ENCODE results near the gene CRB3. TPM values are rescaled to one million over a fixed set of nuclear protein-coding genes. Genes with fewer than 3 reads are reported as not detected.

Gene CRB3
- total and polyA plus RNA-seq, 2 of the 13 experiments (the other 11 are each of a cell fraction or from before 2014, with no cell fraction given), result 10.6 to 25.6 TPM

DNA sequence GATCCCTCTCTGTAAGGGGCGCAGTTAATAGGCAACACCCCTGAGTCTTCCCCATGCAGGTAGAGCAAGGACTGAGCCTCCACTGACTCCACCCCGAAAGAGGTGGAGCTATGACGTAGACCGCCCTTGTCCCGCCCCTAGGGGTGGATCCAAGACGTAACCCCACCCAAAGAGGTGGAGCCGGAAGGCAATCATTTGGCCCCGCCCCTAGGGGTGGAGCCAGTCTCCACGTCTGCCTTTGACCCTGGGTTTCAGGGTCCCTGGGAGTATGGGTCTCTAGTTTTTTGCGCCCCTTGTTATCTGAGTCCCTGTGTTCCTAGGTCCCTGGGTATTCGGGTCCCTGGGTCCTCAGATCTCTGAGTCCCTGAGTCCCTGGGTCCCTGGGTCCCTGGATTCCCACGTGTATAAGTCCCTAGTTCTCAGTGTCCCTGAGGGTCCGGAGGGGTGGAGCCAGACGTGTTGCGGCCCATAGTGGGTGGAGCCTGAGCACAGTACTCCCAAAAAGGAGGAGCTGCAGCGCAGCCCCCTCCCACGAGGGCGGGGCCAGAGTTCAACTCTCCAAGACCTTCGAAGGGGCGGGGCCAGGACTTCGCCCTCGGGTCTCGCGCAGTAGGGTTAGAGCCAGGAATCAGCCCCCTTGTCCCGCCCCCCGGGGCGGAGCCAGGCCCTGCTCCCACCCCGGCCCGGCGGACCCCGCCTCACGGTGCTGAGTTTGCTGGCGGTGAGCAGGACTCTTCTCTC, 12.3 kb downstream of the CRB3 start (continued):
- TF ChIP-seq, protein P1, sequence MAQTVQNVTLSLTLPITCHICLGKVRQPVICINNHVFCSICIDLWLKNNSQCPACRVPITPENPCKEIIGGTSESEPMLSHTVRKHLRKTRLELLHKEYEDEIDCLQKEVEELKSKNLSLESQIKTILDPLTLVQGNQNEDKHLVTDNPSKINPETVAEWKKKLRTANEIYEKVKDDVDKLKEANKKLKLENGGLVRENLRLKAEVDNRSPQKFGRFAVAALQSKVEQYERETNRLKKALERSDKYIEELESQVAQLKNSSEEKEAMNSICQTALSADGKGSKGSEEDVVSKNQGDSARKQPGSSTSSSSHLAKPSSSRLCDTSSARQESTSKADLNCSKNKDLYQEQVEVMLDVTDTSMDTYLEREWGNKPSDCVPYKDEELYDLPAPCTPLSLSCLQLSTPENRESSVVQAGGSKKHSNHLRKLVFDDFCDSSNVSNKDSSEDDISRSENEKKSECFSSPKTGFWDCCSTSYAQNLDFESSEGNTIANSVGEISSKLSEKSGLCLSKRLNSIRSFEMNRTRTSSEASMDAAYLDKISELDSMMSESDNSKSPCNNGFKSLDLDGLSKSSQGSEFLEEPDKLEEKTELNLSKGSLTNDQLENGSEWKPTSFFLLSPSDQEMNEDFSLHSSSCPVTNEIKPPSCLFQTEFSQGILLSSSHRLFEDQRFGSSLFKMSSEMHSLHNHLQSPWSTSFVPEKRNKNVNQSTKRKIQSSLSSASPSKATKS (CRISPR knock-in tag; IDR thresholded peaks at IDR 0.05), result no peak
- TF ChIP-seq HNF4A (CRISPR knock-in tag; IDR thresholded peaks at IDR 0.05) (no peak; the same call in 1 of the 2 replicates), PAWR (CRISPR knock-in tag; IDR thresholded peaks at IDR 0.05; ENCODE audit: borderline replicate concordance) (no peak), ZNF768 (CRISPR knock-in tag; IDR thresholded peaks at IDR 0.05) (no peak), ZNF878 (CRISPR knock-in tag; IDR thresholded peaks at IDR 0.05) (no peak), NR2F2 (IDR thresholded peaks at IDR 0.05; ENCODE audit: borderline replicate concordance, low read depth) (no peak), ZNF550 (CRISPR knock-in tag; IDR thresholded peaks at IDR 0.05; ENCODE audit: borderline replicate concordance) (no peak), MED8 (CRISPR knock-in tag; IDR thresholded peaks at IDR 0.05; ENCODE audit: insufficient replicate concordance) (no peak), ZNF75D (CRISPR knock-in tag; IDR thresholded peaks at IDR 0.05; ENCODE audit: borderline replicate concordance) (no peak), IKZF1 (IDR thresholded peaks at IDR 0.05) (no peak), ZNF615 (CRISPR knock-in tag; IDR thresholded peaks at IDR 0.05; ENCODE audit: borderline replicate concordance) (no peak), ZNF562 (CRISPR knock-in tag; IDR thresholded peaks at IDR 0.05; ENCODE audit: borderline replicate concordance) (no peak), ZSCAN12 (CRISPR knock-in tag; IDR thresholded peaks at IDR 0.05) (no peak), ZNF138 (CRISPR knock-in tag; IDR thresholded peaks at IDR 0.05; ENCODE audit: low read depth) (no peak), ZNF460 (CRISPR knock-in tag; IDR thresholded peaks at IDR 0.05; ENCODE audit: borderline replicate concordance) (no peak), GABPA (IDR thresholded peaks at IDR 0.05; ENCODE audit: low read depth, low read length) (no peak), GABPA (CRISPR knock-in tag; IDR thresholded peaks at IDR 0.05; ENCODE audit: low read depth) (peak; percentile 10; the same call in 1 of the 2 replicates)
- TF ChIP-seq, protein P2, sequence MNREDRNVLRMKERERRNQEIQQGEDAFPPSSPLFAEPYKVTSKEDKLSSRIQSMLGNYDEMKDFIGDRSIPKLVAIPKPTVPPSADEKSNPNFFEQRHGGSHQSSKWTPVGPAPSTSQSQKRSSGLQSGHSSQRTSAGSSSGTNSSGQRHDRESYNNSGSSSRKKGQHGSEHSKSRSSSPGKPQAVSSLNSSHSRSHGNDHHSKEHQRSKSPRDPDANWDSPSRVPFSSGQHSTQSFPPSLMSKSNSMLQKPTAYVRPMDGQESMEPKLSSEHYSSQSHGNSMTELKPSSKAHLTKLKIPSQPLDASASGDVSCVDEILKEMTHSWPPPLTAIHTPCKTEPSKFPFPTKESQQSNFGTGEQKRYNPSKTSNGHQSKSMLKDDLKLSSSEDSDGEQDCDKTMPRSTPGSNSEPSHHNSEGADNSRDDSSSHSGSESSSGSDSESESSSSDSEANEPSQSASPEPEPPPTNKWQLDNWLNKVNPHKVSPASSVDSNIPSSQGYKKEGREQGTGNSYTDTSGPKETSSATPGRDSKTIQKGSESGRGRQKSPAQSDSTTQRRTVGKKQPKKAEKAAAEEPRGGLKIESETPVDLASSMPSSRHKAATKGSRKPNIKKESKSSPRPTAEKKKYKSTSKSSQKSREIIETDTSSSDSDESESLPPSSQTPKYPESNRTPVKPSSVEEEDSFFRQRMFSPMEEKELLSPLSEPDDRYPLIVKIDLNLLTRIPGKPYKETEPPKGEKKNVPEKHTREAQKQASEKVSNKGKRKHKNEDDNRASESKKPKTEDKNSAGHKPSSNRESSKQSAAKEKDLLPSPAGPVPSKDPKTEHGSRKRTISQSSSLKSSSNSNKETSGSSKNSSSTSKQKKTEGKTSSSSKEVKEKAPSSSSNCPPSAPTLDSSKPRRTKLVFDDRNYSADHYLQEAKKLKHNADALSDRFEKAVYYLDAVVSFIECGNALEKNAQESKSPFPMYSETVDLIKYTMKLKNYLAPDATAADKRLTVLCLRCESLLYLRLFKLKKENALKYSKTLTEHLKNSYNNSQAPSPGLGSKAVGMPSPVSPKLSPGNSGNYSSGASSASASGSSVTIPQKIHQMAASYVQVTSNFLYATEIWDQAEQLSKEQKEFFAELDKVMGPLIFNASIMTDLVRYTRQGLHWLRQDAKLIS (CRISPR knock-in tag; IDR thresholded peaks at IDR 0.05), result no peak
- TF ChIP-seq, protein P3, sequence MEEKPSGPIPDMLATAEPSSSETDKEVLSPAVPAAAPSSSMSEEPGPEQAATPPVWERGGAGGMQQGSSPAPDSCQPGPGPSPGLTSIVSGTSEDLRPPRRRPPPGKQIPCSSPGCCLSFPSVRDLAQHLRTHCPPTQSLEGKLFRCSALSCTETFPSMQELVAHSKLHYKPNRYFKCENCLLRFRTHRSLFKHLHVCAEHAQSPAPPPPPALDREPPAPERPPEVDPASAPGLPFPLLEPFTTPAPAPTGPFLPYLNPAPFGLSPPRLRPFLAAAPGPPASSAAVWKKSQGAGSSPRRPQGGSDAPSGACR (CRISPR knock-in tag; IDR thresholded peaks at IDR 0.05), result no peak
- TF ChIP-seq, protein P4, sequence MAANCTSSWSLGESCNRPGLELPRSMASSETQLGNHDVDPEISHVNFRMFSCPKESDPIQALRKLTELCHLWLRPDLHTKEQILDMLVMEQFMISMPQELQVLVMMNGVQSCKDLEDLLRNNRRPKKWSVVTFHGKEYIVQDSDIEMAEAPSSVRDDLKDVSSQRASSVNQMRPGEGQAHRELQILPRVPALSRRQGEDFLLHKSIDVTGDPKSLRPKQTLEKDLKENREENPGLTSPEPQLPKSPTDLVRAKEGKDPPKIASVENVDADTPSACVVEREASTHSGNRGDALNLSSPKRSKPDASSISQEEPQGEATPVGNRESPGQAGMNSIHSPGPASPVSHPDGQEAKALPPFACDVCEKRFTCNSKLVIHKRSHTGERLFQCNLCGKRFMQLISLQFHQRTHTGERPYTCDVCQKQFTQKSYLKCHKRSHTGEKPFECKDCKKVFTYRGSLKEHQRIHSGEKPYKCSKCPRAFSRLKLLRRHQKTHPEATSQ (CRISPR knock-in tag; IDR thresholded peaks at IDR 0.05; ENCODE audit: borderline replicate concordance), result no peak
- TF ChIP-seq, protein P5, sequence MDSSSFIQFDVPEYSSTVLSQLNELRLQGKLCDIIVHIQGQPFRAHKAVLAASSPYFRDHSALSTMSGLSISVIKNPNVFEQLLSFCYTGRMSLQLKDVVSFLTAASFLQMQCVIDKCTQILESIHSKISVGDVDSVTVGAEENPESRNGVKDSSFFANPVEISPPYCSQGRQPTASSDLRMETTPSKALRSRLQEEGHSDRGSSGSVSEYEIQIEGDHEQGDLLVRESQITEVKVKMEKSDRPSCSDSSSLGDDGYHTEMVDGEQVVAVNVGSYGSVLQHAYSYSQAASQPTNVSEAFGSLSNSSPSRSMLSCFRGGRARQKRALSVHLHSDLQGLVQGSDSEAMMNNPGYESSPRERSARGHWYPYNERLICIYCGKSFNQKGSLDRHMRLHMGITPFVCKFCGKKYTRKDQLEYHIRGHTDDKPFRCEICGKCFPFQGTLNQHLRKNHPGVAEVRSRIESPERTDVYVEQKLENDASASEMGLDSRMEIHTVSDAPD (CRISPR knock-in tag; IDR thresholded peaks at IDR 0.05), result no peak

Data from HepG2 (cell line).